HFFc6 (cell line): ENCODE data around the gene SNU13. TPM values are rescaled to one million over a fixed set of nuclear protein-coding genes. Genes with fewer than 3 reads are reported as not detected.

Experiments used
- DNase-seq: peaks from one replicate; pipeline ENCODE4 v3.0.0-alpha.2; 2018
- H3K27ac Mint-ChIP-seq: 2 replicates; pipeline ENCODE4 v1.8.0; 2020; ENCODE audit warnings: mild to moderate bottlenecking, mixed read lengths
- H3K27me3 Mint-ChIP-seq: 2 replicates; pipeline ENCODE4 v1.8.0; 2021; ENCODE audit warnings: mild to moderate bottlenecking, moderate library complexity, mixed read lengths; ENCODE audit not compliant: insufficient read depth
- H3K36me3 Mint-ChIP-seq: 2 replicates; pipeline ENCODE4 v1.8.0; 2021; ENCODE audit warnings: low read depth, mixed read lengths
- H3K4me1 Mint-ChIP-seq: 2 replicates; pipeline ENCODE4 v1.8.0; 2020; ENCODE audit warnings: low read depth, mixed read lengths
- H3K4me3 Mint-ChIP-seq: 2 replicates; pipeline ENCODE4 v1.8.0; 2020; ENCODE audit warnings: mild to moderate bottlenecking, moderate library complexity, mixed read lengths
- H3K9me3 Mint-ChIP-seq: 2 replicates; pipeline ENCODE4 v1.8.0; 2020; ENCODE audit warnings: mild to moderate bottlenecking, mixed read lengths
- CTCF ChIP-seq: fragments of 200-600 bp; sonication (generic); IDR thresholded peaks from 2 replicates; pipeline ENCODE4 v1.5.0; 2021; ENCODE audit warnings: antibody characterized with exemption, mild to moderate bottlenecking
- total RNA-seq, 6 experiments: library from RNA; stranded (reverse); fragmentation: NEBNext Ultra II Directional; extraction: Animal tissue kit (Norgen Biotek cat#: 25700); gene quantifications; 2 replicates in 1 of 6; 3 replicates in 5 of 6; pipeline ENCODE4 v1.2.3, GENCODE V29; 2021

SNU13 gene
- total RNA-seq, 6 experiments from 2014 or later, result 208 to 263 (median 234) TPM

- Mint-ChIP-seq H3K4me1 (no peaks in the 10 kb centered on the region), H3K36me3 (no peaks in the 10 kb centered on the region), H3K27ac (no peak within 1 kb of the TSS), H3K27me3 (peaks cover 7% of the 10 kb centered on the region), H3K9me3 (no peaks in the 10 kb centered on the region), H3K4me3 (no peak within 1 kb of the TSS)
- DNase-seq, result no peak
- TF ChIP-seq CTCF, result no peak
Observed at GRCh38 chr22:41699264-41700107, 10.8 kb upstream of the SNU13 start, which contains the start of gene MEI1. Gene MEI1, plus strand, starts transcription at chr22:41699503. Its CDS starts 36 bp downstream, at chr22:41699539.

GRCh38 chr22:41697126-41697775, 8.6 kb upstream of the SNU13 start:
- TF ChIP-seq CTCF, result peak; percentile 100
- H3K9me3 Mint-ChIP-seq, result no peaks in the 10 kb centered on the region
- H3K27ac Mint-ChIP-seq, result peak overlapping the region; percentile 80
- peak; percentile 74 for DNase-seq
- H3K27me3 Mint-ChIP-seq, result no peaks in the 10 kb centered on the region
- H3K36me3 Mint-ChIP-seq, result no peaks in the 10 kb centered on the region
- H3K4me3 Mint-ChIP-seq, result peak overlapping the region; percentile 40; the same call in 1 of the 2 replicates
- no peaks in the 10 kb centered on the region for H3K4me1 Mint-ChIP-seq

GRCh38 chr22:41696703-41697102, 8.0 kb upstream of the SNU13 start:
- no peak overlapping the region; the same call in 1 of the 2 replicates for H3K4me3 Mint-ChIP-seq
- H3K27ac Mint-ChIP-seq, result peak overlapping the region; percentile 80

GRCh38 chr22:41695211-41695610, 6.5 kb upstream of the SNU13 start:
- Mint-ChIP-seq H3K4me3 (no peak overlapping the region), H3K36me3 (no peaks in the 10 kb centered on the region), H3K9me3 (no peaks in the 10 kb centered on the region), H3K27ac (no peak overlapping the region), H3K27me3 (no peaks in the 10 kb centered on the region), H3K4me1 (peaks cover 7% of the 10 kb centered on the region)
- DNase-seq, result peak; percentile 41
- no peak for TF ChIP-seq CTCF

More at GRCh38 chr22:41696703-41697102, 8.0 kb upstream of the SNU13 start:
- no peak for TF ChIP-seq CTCF
- Mint-ChIP-seq H3K9me3 (no peaks in the 10 kb centered on the region), H3K36me3 (no peaks in the 10 kb centered on the region), H3K27me3 (no peaks in the 10 kb centered on the region), H3K4me1 (no peaks in the 10 kb centered on the region)
- no peak for DNase-seq

GRCh38 chr22:41690476-41690875, 1.8 kb upstream of the SNU13 start:
- Mint-ChIP-seq H3K9me3 (no peaks in the 10 kb centered on the region), H3K4me1 (peaks cover 20% of the 10 kb centered on the region), H3K4me3 (no peak overlapping the region), H3K27ac (peak overlapping the region; percentile 92), H3K36me3 (0 out of 2 replicates have a peak, but pooled peaks cover 8% of the 10 kb centered on the region), H3K27me3 (no peaks in the 10 kb centered on the region; the same call in 1 of the 2 replicates)
- DNase-seq, result no peak
- no peak for TF ChIP-seq CTCF
